Activated CD4-positive, alpha-beta T cell treated with anti-CD3 and anti-CD28 coated beads, Interleukin-2, amount 10 ng/mL, durations not matched to agents 24 days and 14 days (primary cell): ENCODE measurements around the gene NMRK2. TPM values are rescaled to one million over a fixed set of nuclear protein-coding genes. Genes with fewer than 3 reads are reported as not detected.

Source experiments
- DNase-seq: peaks from one replicate; pipeline ENCODE4 v3.0.0; 2022
- H3K27ac Mint-ChIP-seq: one replicate; pipeline ENCODE4 v1.8.0; 2022; ENCODE audit warnings: mild to moderate bottlenecking, mixed read lengths
- H3K27me3 Mint-ChIP-seq: one replicate; pipeline ENCODE4 v1.8.0; 2022; ENCODE audit warnings: mixed read lengths
- H3K36me3 Mint-ChIP-seq: one replicate; pipeline ENCODE4 v1.8.0; 2022; ENCODE audit warnings: low read depth, mild to moderate bottlenecking, mixed read lengths
- H3K4me1 Mint-ChIP-seq: one replicate; pipeline ENCODE4 v1.8.0; 2021; ENCODE audit warnings: mixed read lengths
- H3K4me3 Mint-ChIP-seq: one replicate; pipeline ENCODE4 v1.8.0; 2022; ENCODE audit warnings: mild to moderate bottlenecking, moderate library complexity, mixed read lengths
- H3K9me3 Mint-ChIP-seq: one replicate; pipeline ENCODE4 v1.8.0; 2021; ENCODE audit warnings: mixed read lengths
- intact Hi-C: fragments of 100-400 bp; cut with micrococcal nuclease; formaldehyde crosslinking; loops from one replicate; pipeline ENCODE4 v1.15.1; 2023
- total RNA-seq: library from RNA; stranded (reverse); gene quantifications from 2 replicates; pipeline ENCODE4 v1.2.3, GENCODE V29; 2022

Gene NMRK2
- total RNA-seq, 1 donor from 2014 or later: not detected

- intact Hi-C loops: no loop called here
- H3K9me3 Mint-ChIP-seq: no peaks in the 10 kb centered on the region
These were observed 46.4 kb downstream of the NMRK2 start for GRCh38 chr19:3979289-3979673.

GRCh38 chr19:3979674-3980352, 46.9 kb downstream of the NMRK2 start:
- Mint-ChIP-seq H3K27ac (no peak overlapping the region), H3K27me3 (no peaks in the 10 kb centered on the region), H3K36me3 (peaks cover 82% of the 10 kb centered on the region), H3K4me3 (no peak overlapping the region), H3K4me1 (peaks cover 17% of the 10 kb centered on the region), H3K9me3 (no peaks in the 10 kb centered on the region)
- peak; percentile 62 for DNase-seq
- intact Hi-C loops: no loop called here

More at GRCh38 chr19:3979289-3979673, 46.4 kb downstream of the NMRK2 start:
- Mint-ChIP-seq H3K27me3 (no peaks in the 10 kb centered on the region), H3K27ac (no peak overlapping the region), H3K36me3 (peaks cover 76% of the 10 kb centered on the region), H3K4me1 (peaks cover 17% of the 10 kb centered on the region), H3K4me3 (no peak overlapping the region)
- no peak for DNase-seq

GRCh38 chr19:3980353-3981251, 47.7 kb downstream of the NMRK2 start:
- peaks cover 19% of the 10 kb centered on the region for H3K4me1 Mint-ChIP-seq
- H3K9me3 Mint-ChIP-seq: no peaks in the 10 kb centered on the region
- H3K27me3 Mint-ChIP-seq: no peaks in the 10 kb centered on the region
- peak; percentile 61 for DNase-seq
- no peak overlapping the region for H3K4me3 Mint-ChIP-seq
- intact Hi-C loops: no loop called here
- peaks cover 84% of the 10 kb centered on the region for H3K36me3 Mint-ChIP-seq
- H3K27ac Mint-ChIP-seq: no peak overlapping the region

GRCh38 chr19:3981373-3981735, 48.5 kb downstream of the NMRK2 start:
- intact Hi-C loops: no loop called here
- H3K27me3 Mint-ChIP-seq: no peaks in the 10 kb centered on the region
- peaks cover 77% of the 10 kb centered on the region for H3K36me3 Mint-ChIP-seq
- H3K4me3 Mint-ChIP-seq: no peak overlapping the region
- peaks cover 23% of the 10 kb centered on the region for H3K4me1 Mint-ChIP-seq
- no peaks in the 10 kb centered on the region for H3K9me3 Mint-ChIP-seq
- no peak overlapping the region for H3K27ac Mint-ChIP-seq
- no peak for DNase-seq

- no peaks in the 10 kb centered on the region for H3K27me3 Mint-ChIP-seq
- peak overlapping the region; percentile 87 for H3K27ac Mint-ChIP-seq
- peak overlapping the region; percentile 94 for H3K4me3 Mint-ChIP-seq
- intact Hi-C loops: no loop called here
- DNase-seq: peak; percentile 60
- H3K4me1 Mint-ChIP-seq: peaks cover 27% of the 10 kb centered on the region
- H3K9me3 Mint-ChIP-seq: no peaks in the 10 kb centered on the region
- peaks cover 72% of the 10 kb centered on the region for H3K36me3 Mint-ChIP-seq
These were observed 49.1 kb downstream of the NMRK2 start for GRCh38 chr19:3981736-3982681.

- Mint-ChIP-seq H3K36me3 (peaks cover 63% of the 10 kb centered on the region), H3K4me3 (peak overlapping the region; percentile 94), H3K27ac (peak overlapping the region; percentile 87), H3K4me1 (peaks cover 32% of the 10 kb centered on the region), H3K27me3 (no peaks in the 10 kb centered on the region), H3K9me3 (no peaks in the 10 kb centered on the region)
- intact Hi-C loops: no loop called here
- DNase-seq: peak; percentile 61
These were observed 50.1 kb downstream of the NMRK2 start for GRCh38 chr19:3982701-3983541.

GRCh38 chr19:3983542-3983914, 50.7 kb downstream of the NMRK2 start:
- Mint-ChIP-seq H3K9me3 (no peaks in the 10 kb centered on the region), H3K4me3 (peak overlapping the region; percentile 94), H3K27me3 (no peaks in the 10 kb centered on the region), H3K4me1 (peaks cover 30% of the 10 kb centered on the region), H3K36me3 (peaks cover 60% of the 10 kb centered on the region), H3K27ac (peak overlapping the region; percentile 93)
- intact Hi-C loops: no loop called here
- DNase-seq: no peak

- Mint-ChIP-seq H3K4me1 (peaks cover 30% of the 10 kb centered on the region), H3K36me3 (peaks cover 57% of the 10 kb centered on the region), H3K27me3 (no peaks in the 10 kb centered on the region), H3K27ac (peak overlapping the region; percentile 93), H3K4me3 (peak overlapping the region; percentile 94), H3K9me3 (no peaks in the 10 kb centered on the region)
- peak; percentile 66 for DNase-seq
- intact Hi-C loops: loop anchor here (2.0 kb wide), 1 partner anchor 13 kb away; the partner anchor contains the start of gene DAPK3
These were observed 51.2 kb downstream of the NMRK2 start for GRCh38 chr19:3983936-3984583.

- Mint-ChIP-seq H3K9me3 (no peaks in the 10 kb centered on the region), H3K36me3 (peaks cover 52% of the 10 kb centered on the region)
- intact Hi-C loops: loop anchor here (2.0 kb wide), 1 partner anchor 14 kb away; the partner anchor contains the start of gene DAPK3
These were observed 51.7 kb downstream of the NMRK2 start for GRCh38 chr19:3984584-3984907.

GRCh38 chr19:3984908-3985642, 52.2 kb downstream of the NMRK2 start, which contains the start of gene EEF2:
TSS of gene EEF2 (minus strand) at chr19:3985463. CDS start at chr19:3985380, 83 bp downstream.
- peak; percentile 97 for DNase-seq
- Mint-ChIP-seq H3K4me3 (peak within 1 kb of the TSS; percentile 94), H3K27ac (peak within 1 kb of the TSS; percentile 93), H3K9me3 (no peaks in the 10 kb centered on the region), H3K4me1 (peaks cover 31% of the 10 kb centered on the region), H3K36me3 (peaks cover 49% of the 10 kb centered on the region), H3K27me3 (no peaks in the 10 kb centered on the region)
- intact Hi-C loops: loop anchor here (1.0 to 5.0 kb wide), 5 partner anchors 14 to 223 kb away; partner anchors contain the start of genes ANKRD24, APBA3, DAPK3 and MRPL54

More at GRCh38 chr19:3984584-3984907, 51.7 kb downstream of the NMRK2 start:
- Mint-ChIP-seq H3K4me1 (peaks cover 30% of the 10 kb centered on the region), H3K27ac (peak overlapping the region; percentile 93), H3K27me3 (no peaks in the 10 kb centered on the region), H3K4me3 (peak overlapping the region; percentile 94)
- DNase-seq: no peak

- intact Hi-C loops: loop anchor here (1.0 to 5.0 kb wide), 7 partner anchors 15 to 223 kb away; partner anchors contain the start of genes ANKRD24, APBA3, DAPK3 and MRPL54
- H3K27ac Mint-ChIP-seq: peak overlapping the region; percentile 93
- no peak for DNase-seq
- peaks cover 33% of the 10 kb centered on the region for H3K4me1 Mint-ChIP-seq
- H3K9me3 Mint-ChIP-seq: peaks cover 1% of the 10 kb centered on the region
- H3K27me3 Mint-ChIP-seq: no peaks in the 10 kb centered on the region
- peak overlapping the region; percentile 94 for H3K4me3 Mint-ChIP-seq
- H3K36me3 Mint-ChIP-seq: peaks cover 44% of the 10 kb centered on the region
These were observed 52.9 kb downstream of the NMRK2 start for GRCh38 chr19:3985643-3986259.
